Transverse colon (tissue), 4 donors: Measurements from ENCODE around the gene STAC3. TPM values are rescaled to one million over a fixed set of nuclear protein-coding genes. Genes with fewer than 3 reads are reported as not detected.

Experiments
- DNase-seq: peaks from one replicate; pipeline ENCODE4 v3.0.0-alpha.2; 2019
- H3K27ac ChIP-seq, 4 donors: fragments of 200-600 bp; sonication (generic); 2 replicates each; pipeline ENCODE4 v1.5.1; 2016 to 2018; ENCODE audit warnings: inconsistent platforms in 4 of 4
- H3K27me3 ChIP-seq: fragments of 200-600 bp; sonication (generic); 2 replicates; pipeline ENCODE4 v1.5.1; 2017; ENCODE audit warnings: inconsistent platforms
- H3K36me3 ChIP-seq, 4 donors: fragments of 200-600 bp; sonication (generic); 2 replicates each; pipeline ENCODE4 v1.5.1; 2017 to 2019; ENCODE audit warnings: inconsistent platforms in 4 of 4
- H3K4me1 ChIP-seq, 4 donors: fragments of 200-600 bp; sonication (generic); 2 replicates each; pipeline ENCODE4 v1.5.1; 2017 to 2020; ENCODE audit warnings: inconsistent platforms in 4 of 4
- H3K4me3 ChIP-seq, 4 donors: fragments of 200-600 bp; sonication (generic); 1 replicate in 1 of 4; 2 replicates in 3 of 4; pipeline versions ENCODE4 v1.5.1 to v1.6.1; 2017 to 2019; ENCODE audit warnings: inconsistent platforms in 4 of 4
- H3K9me3 ChIP-seq, 2 donors: fragments of 200-600 bp; sonication (generic); 2 replicates each; pipeline ENCODE4 v1.5.1; 2017 to 2019; ENCODE audit warnings: inconsistent platforms in 2 of 2
- CTCF ChIP-seq, 5 experiments: fragments of 200-600 bp in 3 of 5; fragments of 450-650 bp in 2 of 5; sonication (generic) in 3 of 5; IDR thresholded peaks; 1 replicate in 2 of 5; 2 replicates in 3 of 5; pipeline ENCODE4 v1.5.1; 2016 to 2017; ENCODE audit warnings: antibody characterized with exemption in 5 of 5, inconsistent platforms in 3 of 5, mild to moderate bottlenecking in 2 of 5, moderate library complexity in 1 of 5
- EP300 ChIP-seq: sonication (generic); formaldehyde crosslinking; IDR thresholded peaks from one replicate; pipeline ENCODE4 v1.6.1; 2017; ENCODE audit warnings: antibody characterized with exemption, low read depth
- POLR2A ChIP-seq: fragments of 450-650 bp; IDR thresholded peaks from one replicate; pipeline ENCODE4 v1.6.1; 2016; ENCODE audit warnings: antibody characterized with exemption, mild to moderate bottlenecking, moderate library complexity
- POLR2AphosphoS5 ChIP-seq, 3 donors: sonication (generic); formaldehyde crosslinking; IDR thresholded peaks; one replicate each; pipeline ENCODE4 v1.6.1; 2016; ENCODE audit warnings: antibody characterized with exemption in 3 of 3
- WGBS, 2 donors: methylation state at CpG; one replicate each; pipeline ENCODE4 v1.1.5; 2018; ENCODE audit warnings: low coverage in 1 of 2; 5-methylcytosine and 5-hydroxymethylcytosine counted together
- in situ Hi-C, 4 donors: fragments of 200-750 bp; cut with MboI; loops; one replicate each; pipeline versions ENCODE4 v1.15.0 to v1.15.1; 2017; ENCODE audit warnings: low sequenced_read_pairs in 3 of 4, low pct_ligation_motif_present in 1 of 4, low pct_unique_long_range_greater_than_20kb in 1 of 4
- intact Hi-C: fragments of 100-400 bp; cut with DNase I; formaldehyde crosslinking; loops from one replicate; pipeline ENCODE4 v1.15.1; 2023; ENCODE audit warnings: low total_unique reads
- total RNA-seq, 4 donors: library from RNA; depleted of rRNA; stranded (reverse); fragments of >200 nt; gene quantifications; one replicate each; pipeline ENCODE4 v1.1.0, GENCODE V29; 2016

Gene STAC3
- total RNA-seq, 4 donors from 2014 or later, result 1.8 to 3.3 (median 1.9) TPM

GRCh38 chr12:57239587-57240065 is 11.4 kb downstream of the STAC3 start:
- peaks cover 40 to 63% (median 59%) of the 10 kb centered on the region in 4 donors for H3K4me1 ChIP-seq
- peak overlapping the region in 1 of 4 donors; percentile 51 for H3K27ac ChIP-seq
- TF ChIP-seq CTCF (IDR thresholded peaks at IDR 0.05) (no peak), POLR2AphosphoS5 (IDR thresholded peaks at IDR 0.05) (no peak), EP300 (no peak), POLR2A (no peak)
- in situ Hi-C loops, result no loop called here
- no peak for DNase-seq
- intact Hi-C loops, result loop anchor here (1.0 kb wide), 1 partner anchor 26 kb away; no protein-coding TSS in a partner anchor
- H3K4me3 ChIP-seq, result peak overlapping the region in 3 of 4 donors; percentile 21 to 50 (median 36)
- H3K36me3 ChIP-seq, result no peaks in the 10 kb centered on the region
- no peaks in the 10 kb centered on the region for H3K9me3 ChIP-seq
- WGBS, 2 donors, result 1% methylated on average over 14 of the region's 14 CpGs; no CpG with 5 or more reads in 1 of the 2 donors
- peaks cover 93% of the 10 kb centered on the region for H3K27me3 ChIP-seq

- H3K9me3 ChIP-seq, result no peaks in the 10 kb centered on the region
- DNase-seq, result peak; percentile 90
- H3K36me3 ChIP-seq, result peaks cover 0 to under 1% (median 0%) of the 10 kb centered on the region in 4 donors
- H3K4me1 ChIP-seq, result peaks cover 40 to 63% (median 59%) of the 10 kb centered on the region in 4 donors
- peak overlapping the region in 2 of 4 donors; percentile 6 to 51 for H3K27ac ChIP-seq
- peak overlapping the region; percentile 11 to 50 (median 21) for H3K4me3 ChIP-seq
- peak in 2 of 3 donors; percentile 25 to 62 for TF ChIP-seq POLR2AphosphoS5 (IDR thresholded peaks at IDR 0.05)
- peak; percentile 100 for TF ChIP-seq CTCF (IDR thresholded peaks at IDR 0.05)
- TF ChIP-seq POLR2A, result no peak
- TF ChIP-seq EP300, result no peak
- intact Hi-C loops (loop anchor here (1.0 kb wide), 1 partner anchor 26 kb away; no protein-coding TSS in a partner anchor), in situ Hi-C loops (no loop called here)
- peaks cover 88% of the 10 kb centered on the region for H3K27me3 ChIP-seq
- WGBS, 2 donors, result 4% methylated on average over 26 of the region's 47 CpGs; no CpG with 5 or more reads in 1 of the 2 donors
These were observed 12.0 kb downstream of the STAC3 start for GRCh38 chr12:57238854-57239554.

GRCh38 chr12:57237932-57238853 is 12.8 kb downstream of the STAC3 start:
- DNase-seq, result peak; percentile 29
- intact Hi-C loops (no loop called here), in situ Hi-C loops (no loop called here)
- no peak for TF ChIP-seq POLR2A
- no peak for TF ChIP-seq POLR2AphosphoS5 (IDR thresholded peaks at IDR 0.05)
- no peak for TF ChIP-seq EP300
- no peak for TF ChIP-seq CTCF (IDR thresholded peaks at IDR 0.05)
- H3K4me3 ChIP-seq, result peak overlapping the region; percentile 11 to 50 (median 21)
- H3K27ac ChIP-seq, result peak overlapping the region in 2 of 4 donors; percentile 6 to 42
- H3K36me3 ChIP-seq, result peaks cover 0 to 9% (median 0%) of the 10 kb centered on the region in 4 donors
- H3K27me3 ChIP-seq, result peaks cover 79% of the 10 kb centered on the region
- H3K9me3 ChIP-seq, result no peaks in the 10 kb centered on the region
- H3K4me1 ChIP-seq, result peaks cover 34 to 57% (median 52%) of the 10 kb centered on the region in 4 donors
- WGBS, 2 donors, result 2% methylated on average over 63 of the region's 63 CpGs; no CpG with 5 or more reads in 1 of the 2 donors

- TF ChIP-seq POLR2AphosphoS5 (IDR thresholded peaks at IDR 0.05) (no peak), EP300 (no peak), CTCF (IDR thresholded peaks at IDR 0.05) (no peak), POLR2A (no peak)
- H3K27ac ChIP-seq, result no peak overlapping the region
- no peak overlapping the region for H3K4me3 ChIP-seq
- peaks cover 73% of the 10 kb centered on the region for H3K27me3 ChIP-seq
- H3K9me3 ChIP-seq, result no peaks in the 10 kb centered on the region
- no peak for DNase-seq
- peaks cover 29 to 50% (median 45%) of the 10 kb centered on the region in 4 donors for H3K4me1 ChIP-seq
- H3K36me3 ChIP-seq, result peaks cover 0 to 15% (median 0%) of the 10 kb centered on the region in 4 donors
- 32 to 48% methylated on average over 3 to 5 of the region's 5 CpGs for WGBS, 2 donors
- intact Hi-C loops, result no loop called here
- in situ Hi-C loops, result no loop called here
These were observed 13.4 kb downstream of the STAC3 start for GRCh38 chr12:57237596-57237931.
